ENCODE data around the gene PTPRU.

The PTPRU gene

DNA sequence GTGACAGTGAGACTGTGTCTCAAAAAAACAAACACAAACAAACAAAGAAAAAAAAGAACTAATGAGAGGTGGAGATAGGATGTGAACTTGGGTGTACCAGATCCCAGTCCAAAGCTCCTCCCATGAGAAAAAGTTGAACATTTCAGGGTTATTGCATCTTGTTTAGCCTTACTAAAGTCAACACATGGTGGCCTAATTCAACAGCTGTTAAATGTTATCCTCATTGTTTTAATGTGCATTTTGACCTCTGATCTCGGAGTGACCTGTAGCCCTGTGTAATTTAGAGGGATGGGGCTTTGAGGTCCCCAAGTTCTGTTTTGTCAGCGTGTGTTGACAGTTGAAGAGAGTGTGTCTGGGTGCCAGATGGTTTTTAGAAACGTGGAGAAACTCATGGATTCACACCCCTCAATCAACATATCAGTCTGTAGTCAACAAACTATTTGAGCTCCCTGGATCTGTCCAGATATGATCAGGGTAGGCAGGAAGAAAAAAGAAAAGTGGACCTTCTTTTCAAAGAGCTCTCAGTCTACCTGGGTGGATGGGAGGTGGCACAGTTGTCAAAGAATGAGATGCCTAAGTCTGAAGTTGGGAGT is 34.7 kb downstream of the PTPRU start:
- no peak for DNase-seq

- DNase-seq, result no peak
Measured at GRCh38 chr1:29271724-29272123, 35.4 kb downstream of the PTPRU start.

- no peak for DNase-seq
Measured at GRCh38 chr1:29272147-29272907, 36.0 kb downstream of the PTPRU start.

DNA sequence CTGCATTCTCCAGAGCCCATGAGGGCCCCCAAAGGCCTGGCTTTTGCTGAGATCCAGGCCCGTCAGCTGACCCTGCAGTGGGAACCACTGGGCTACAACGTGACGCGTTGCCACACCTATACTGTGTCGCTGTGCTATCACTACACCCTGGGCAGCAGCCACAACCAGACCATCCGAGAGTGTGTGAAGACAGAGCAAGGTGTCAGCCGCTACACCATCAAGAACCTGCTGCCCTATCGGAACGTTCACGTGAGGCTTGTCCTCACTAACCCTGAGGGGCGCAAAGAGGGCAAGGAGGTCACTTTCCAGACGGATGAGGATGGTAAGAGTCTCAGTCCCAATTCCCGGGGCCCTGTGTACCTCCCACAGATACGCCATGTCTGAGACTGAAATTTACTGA is 39.1 kb downstream of the PTPRU start:
- no peak for DNase-seq

DNA sequence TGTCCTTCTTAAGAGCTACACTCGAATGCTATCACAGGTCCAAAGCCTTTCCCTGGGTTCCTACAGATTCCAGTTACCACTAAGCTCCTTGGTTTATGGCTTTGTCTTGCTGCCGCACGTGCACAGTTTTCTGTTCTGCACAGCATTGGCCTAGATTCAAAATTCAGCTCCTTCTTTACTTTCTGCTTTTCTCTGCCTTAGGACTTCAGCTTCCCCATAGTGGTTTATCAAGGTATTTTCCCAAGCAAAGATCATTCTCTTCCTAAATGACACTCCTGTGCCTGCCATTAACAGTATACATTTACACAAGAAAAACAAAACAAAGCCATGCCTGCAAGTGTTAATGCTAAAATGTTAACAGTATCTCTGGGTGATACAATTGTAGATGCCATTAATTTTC is 41.8 kb downstream of the PTPRU start:
- no peak for DNase-seq

GRCh38 chr1:29279406-29279805 is 43.1 kb downstream of the PTPRU start:
- DNase-seq, result no peak

- no peak for DNase-seq
Measured at GRCh38 chr1:29279951-29280391, 43.6 kb downstream of the PTPRU start.

- no peak for DNase-seq
Measured at GRCh38 chr1:29280409-29281131, 44.2 kb downstream of the PTPRU start.

DNA sequence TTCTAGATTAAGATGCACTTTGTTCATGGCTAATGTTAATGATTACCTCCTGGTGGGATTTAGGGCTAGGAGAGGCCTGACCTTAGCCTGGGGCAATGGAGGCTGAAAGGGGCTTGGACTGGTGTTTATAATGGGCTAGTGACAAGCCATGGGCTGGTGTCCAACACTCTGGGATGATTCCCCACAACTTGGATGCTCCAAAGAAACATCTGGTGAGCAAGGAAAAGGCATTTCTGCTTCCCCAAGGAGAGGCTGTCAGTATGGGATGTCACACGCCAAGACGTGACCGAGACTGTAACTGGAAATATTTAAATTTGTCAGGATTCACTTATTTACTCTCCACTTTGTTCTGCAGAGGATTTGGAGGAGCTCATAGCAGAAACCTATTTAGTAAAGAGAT is 45.2 kb downstream of the PTPRU start:
- no peak for DNase-seq

DNA sequence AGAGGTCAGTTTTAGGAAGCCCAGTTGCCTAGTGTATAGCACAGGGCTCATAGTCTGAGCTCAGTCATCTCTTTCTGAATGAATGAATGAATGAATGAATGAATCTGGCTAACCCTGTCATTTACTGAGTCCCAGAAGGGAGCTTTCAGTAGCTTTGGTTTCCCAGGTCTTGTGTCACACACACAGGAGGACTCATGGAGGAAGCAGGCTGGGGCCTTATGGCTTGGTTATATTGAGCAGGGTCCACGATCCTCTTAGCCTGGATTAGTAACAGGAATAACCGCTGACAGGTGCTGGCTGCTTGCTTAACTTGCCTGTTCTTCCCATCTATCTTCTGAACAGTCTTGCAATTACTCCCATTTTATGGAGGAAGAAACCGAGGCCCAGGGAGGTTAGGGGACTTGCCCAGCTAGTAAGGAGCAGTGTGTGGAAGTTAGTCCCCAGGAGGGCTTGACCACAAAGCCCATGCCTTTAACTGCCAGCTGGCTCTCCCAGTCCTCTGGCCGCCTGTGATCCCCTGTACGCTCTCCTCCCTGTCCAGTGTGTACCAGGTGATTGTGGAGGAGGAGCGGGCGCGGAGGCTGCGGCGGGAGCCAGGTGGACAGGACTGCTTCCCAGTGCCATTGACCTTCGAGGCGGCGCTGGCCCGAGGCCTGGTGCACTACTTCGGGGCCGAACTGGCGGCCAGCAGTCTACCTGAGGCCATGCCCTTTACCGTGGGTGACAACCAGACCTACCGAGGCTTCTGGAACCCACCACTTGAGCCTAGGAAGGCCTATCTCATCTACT is 46.0 kb downstream of the PTPRU start:
- DNase-seq, result no peak

DNA sequence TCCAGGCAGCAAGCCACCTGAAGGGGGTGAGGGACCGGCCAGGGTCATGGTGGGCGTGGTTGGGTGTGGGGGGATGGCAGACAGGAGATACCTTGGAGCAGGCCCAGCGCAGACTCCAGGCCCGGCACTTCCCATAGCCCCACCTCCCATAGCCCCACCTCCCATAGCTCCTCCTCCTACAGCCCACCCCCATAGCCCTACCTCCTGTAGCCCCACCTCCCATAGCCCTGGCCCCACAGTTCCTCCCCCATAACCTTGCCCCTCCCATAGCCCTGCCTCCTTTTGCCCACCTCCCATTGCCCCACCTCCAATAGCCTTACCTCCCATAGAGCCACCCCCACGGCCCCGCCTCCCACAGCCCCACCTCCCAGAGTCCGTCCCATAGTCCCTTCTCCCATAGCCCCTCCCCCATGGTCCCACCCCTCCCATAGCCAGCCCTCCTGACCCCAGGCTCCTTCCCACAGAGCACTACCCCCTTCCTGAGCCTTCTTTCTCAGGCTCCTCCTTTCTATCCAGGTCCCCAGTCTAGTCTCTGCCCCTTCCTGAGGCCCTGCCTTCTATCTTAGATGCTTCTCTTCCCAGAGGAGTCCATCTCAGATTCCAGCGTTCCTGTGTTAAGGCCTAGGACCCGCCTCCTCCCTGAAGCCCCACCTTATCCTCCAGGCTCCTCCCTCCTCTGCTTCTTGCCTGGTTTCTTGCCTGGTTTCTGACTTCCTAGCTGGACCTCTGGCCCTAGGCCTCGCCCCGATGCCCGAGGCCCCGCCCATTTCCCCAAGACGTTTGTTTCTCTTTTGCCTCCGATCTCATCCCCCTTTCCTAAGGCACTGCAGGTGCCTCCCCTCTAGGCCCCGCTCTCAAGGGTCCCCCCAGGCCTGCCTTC is 46.8 kb downstream of the PTPRU start:
- no peak for DNase-seq

DNA sequence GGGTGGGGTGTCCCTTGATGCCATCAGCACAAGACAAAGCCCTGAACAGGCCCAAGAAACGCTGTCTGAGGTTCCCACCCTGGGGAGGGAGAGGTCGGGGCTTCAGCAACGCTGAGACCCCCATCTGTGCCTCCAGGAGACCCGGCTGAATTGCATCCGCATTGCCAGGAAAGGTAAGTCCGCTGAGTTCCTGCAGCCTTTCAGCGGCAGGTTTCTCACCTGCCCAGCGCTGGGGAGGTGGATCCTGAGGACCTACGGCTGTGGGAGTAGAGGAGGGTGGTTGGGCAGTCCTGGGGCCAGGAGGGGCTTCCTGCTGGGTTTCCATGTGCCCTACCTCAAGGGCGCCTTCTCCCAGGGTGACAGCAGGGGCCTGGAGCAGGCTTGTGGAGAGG is 47.5 kb downstream of the PTPRU start:
- DNase-seq, result no peak

GRCh38 chr1:29284286-29284960 is 48.1 kb downstream of the PTPRU start:
- DNase-seq, result no peak

GRCh38 chr1:29284961-29285560 is 48.7 kb downstream of the PTPRU start:
- DNase-seq, result no peak

DNA sequence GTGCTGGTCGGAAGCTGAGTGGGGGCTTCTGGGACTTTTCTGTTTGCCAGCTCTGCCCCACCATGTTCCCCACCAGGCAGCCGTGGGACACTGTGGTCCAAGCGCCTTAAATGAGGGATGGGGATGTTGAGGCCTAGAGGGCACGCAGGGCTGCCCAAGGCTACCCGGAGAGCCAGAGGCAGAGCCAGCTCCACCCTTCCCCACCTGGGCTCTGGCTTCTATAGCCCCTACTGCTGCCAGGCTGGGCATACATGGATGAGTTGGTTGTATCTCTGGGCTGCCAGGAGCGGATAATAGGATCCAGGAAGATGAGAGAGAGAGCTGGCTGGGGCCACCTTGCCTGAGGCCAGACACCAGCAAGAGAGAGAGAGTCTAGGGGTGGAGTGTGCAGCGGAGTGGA is 49.4 kb downstream of the PTPRU start:
- DNase-seq, result no peak

DNA sequence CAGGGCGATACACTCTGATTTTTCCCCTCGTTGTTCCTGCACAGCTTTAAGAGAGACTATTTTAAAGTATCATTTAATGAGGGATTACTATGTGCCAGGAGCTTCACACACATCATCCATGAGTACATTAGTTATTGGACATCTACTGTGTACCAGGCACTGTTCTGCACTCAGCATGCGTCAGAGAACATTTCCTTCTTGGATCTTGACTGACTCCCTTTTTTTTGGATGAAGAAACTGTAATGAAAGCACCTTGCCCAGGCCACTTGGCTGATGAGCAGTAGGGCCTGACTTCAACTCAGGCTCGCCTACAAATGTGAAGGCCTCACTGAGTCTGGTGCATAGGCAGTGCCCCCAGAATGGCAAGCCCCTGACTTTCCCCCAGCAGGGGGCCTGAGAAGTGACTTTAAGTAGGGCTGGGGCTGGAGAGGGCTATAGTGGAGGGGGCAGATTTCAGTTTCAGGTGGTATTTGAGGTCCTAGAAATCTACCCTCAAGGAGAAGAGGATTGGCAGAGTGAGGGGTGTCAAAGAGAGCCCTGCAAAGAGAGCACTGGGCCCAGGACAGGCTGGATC is 50.0 kb downstream of the PTPRU start:
- no peak for DNase-seq

- DNase-seq, result no peak
Measured at GRCh38 chr1:29289493-29289892, 53.2 kb downstream of the PTPRU start.

DNA sequence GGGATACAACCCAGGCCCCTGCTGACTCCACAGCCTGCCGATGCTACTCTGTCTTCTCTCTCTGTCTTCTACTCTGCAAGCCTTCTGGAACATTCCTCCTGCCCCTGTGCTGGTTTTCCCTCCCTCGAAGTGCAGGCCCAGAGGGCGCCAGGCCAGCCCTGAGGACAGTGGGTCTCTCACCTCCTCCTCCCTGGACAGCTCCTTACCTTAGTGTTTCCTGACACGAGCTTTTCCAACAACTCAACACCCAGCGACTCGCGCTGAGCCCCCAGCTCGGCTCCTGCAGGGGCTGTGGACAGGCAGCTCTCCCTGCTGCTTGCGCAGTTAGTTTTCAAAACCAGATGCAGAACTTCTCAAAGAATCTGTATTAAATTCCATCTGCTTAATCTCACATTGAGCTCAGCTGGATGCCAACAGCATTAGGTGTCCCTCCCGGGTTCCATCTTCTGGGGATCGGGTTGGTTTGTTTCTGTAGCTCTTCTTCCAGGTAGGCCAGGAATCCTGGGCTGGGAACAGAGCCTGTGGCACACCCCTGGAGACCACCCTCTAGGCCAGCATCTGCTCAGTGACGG is 54.2 kb downstream of the PTPRU start:
- no peak for DNase-seq

DNA sequence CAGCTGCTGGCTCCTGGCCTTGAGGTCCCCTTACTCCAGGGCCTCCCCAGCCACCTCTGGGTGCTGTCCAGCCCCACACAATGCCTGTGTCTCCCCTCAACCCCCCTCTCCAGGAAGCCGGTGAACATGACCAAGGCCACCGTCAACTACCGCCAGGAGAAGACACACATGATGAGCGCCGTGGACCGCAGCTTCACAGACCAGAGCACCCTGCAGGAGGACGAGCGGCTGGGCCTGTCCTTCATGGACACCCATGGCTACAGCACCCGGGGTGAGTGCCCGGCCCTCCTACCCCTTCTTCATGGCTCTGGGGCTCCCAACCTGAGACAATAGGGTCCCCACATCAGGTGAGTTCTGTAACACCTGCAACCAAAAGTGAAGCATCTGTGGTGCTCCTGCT is 55.4 kb downstream of the PTPRU start:
- no peak for DNase-seq

DNA sequence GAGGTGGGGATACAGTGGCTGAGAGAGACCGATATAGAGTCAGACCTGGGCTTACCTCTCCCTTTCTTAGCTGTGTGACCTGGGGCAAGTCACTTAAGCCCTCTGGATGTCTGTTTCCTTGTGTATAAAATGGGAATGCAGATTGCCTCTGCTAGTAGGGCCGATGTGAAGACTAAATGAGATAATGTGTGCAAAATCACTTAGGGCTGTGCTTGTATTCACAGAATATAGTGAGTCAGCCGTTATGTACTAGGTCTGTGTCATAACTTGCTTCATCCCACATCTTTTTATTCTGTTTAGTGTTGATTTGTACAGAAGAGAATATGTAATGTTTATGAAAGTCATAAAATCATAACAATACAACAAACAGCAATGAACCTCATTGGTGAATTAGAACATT is 56.0 kb downstream of the PTPRU start:
- DNase-seq, result no peak

DNA sequence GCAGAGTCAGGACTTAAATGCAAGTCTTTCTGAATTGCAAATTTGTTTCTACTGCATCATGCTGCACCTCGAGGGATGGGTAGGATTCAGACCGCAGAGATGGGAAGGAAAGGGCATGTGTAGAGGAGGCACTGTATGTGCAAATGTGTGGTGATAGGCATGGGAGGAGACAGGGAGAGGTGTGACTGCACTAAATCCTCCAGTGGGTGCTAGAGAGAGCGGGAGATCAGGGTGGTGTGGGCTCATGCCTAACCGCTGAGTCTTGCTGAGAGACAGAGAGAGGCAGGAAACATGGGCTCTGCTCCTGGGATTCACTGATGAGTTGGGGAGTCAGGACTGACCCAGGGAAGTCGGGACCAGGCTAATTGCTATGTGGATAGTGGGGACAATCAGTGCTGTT is 61.1 kb downstream of the PTPRU start:
- no peak for DNase-seq
